Thyroid gland (tissue), 4 donors: ENCODE data around the gene H3-3A. TPM values are rescaled to one million over a fixed set of nuclear protein-coding genes. Genes with fewer than 3 reads are reported as not detected.
A peak's percentile ranks its signal among the peaks of the same experiment; 100 is the strongest.

Experiments
- DNase-seq, 2 donors: peaks; one replicate each; pipeline ENCODE4 v3.0.0-alpha.2; 2019
- H3K27ac ChIP-seq, 3 donors: fragments of 200-600 bp; sonication (generic); 1 replicate in 2 of 3; 2 replicates in 1 of 3; pipeline ENCODE4 v1.5.1; 2016 to 2019; ENCODE audit warnings: mild to moderate bottlenecking in 1 of 3, moderate library complexity in 1 of 3
- H3K27me3 ChIP-seq: fragments of 200-600 bp; sonication (generic); one replicate; pipeline ENCODE4 v1.5.1; 2019
- H3K36me3 ChIP-seq, 2 donors: fragments of 200-600 bp; sonication (generic); one replicate each; pipeline ENCODE4 v1.5.1; 2016 to 2019
- H3K4me1 ChIP-seq, 2 donors: fragments of 200-600 bp; sonication (generic); one replicate each; pipeline ENCODE4 v1.5.1; 2017 to 2019
- H3K4me3 ChIP-seq, 3 donors: fragments of 200-600 bp; sonication (generic); replicated peaks in 1 of 3; 1 replicate in 2 of 3; 2 replicates in 1 of 3; pipeline ENCODE4 v1.5.1; 2016; ENCODE audit warnings: mild to moderate bottlenecking in 1 of 3
- H3K9me3 ChIP-seq: fragments of 200-600 bp; sonication (generic); one replicate; pipeline ENCODE4 v1.5.1; 2017
- CTCF ChIP-seq, 6 experiments: fragments of 200-600 bp in 3 of 6; fragments of 450-650 bp in 3 of 6; sonication (generic) in 3 of 6; IDR thresholded peaks; one replicate each; pipeline ENCODE4 v1.5.1; 2016 to 2019; ENCODE audit warnings: antibody characterized with exemption in 6 of 6, mild to moderate bottlenecking in 2 of 6, inconsistent platforms in 1 of 6, moderate library complexity in 1 of 6
- POLR2A ChIP-seq, 2 donors: fragments of 450-650 bp; IDR thresholded peaks; one replicate each; pipeline ENCODE4 v1.6.1; 2017; ENCODE audit warnings: antibody characterized with exemption in 2 of 2, mild to moderate bottlenecking in 2 of 2, moderate library complexity in 1 of 2
- WGBS, 2 donors: methylation state at CpG; one replicate each; pipeline ENCODE4 v1.1.5; 2017; 5-methylcytosine and 5-hydroxymethylcytosine counted together
- intact Hi-C: fragments of 100-400 bp; cut with DNase I; formaldehyde crosslinking; loops from one replicate; pipeline ENCODE4 v1.15.1; 2023
- total RNA-seq, 4 donors: library from RNA; depleted of rRNA; stranded (reverse); fragments of >200 nt; gene quantifications; one replicate each; pipeline ENCODE4 v1.2.3, GENCODE V29; 2016

The H3-3A gene
- total RNA-seq, 4 donors from 2014 or later: 304 to 610 (median 445) TPM

- peak overlapping the region; percentile 37 to 92 (median 70) for H3K4me3 ChIP-seq
- peaks cover 26 to 27% of the 10 kb centered on the region in 2 donors for H3K4me1 ChIP-seq
- peaks cover under 1 to 12% of the 10 kb centered on the region in 2 donors for H3K36me3 ChIP-seq
- TF ChIP-seq CTCF (IDR thresholded peaks at IDR 0.05) (peak; percentile 52 to 93 (median 67)), POLR2A (IDR thresholded peaks at IDR 0.05) (peak in 1 of 2 donors; percentile 48)
- peak overlapping the region; percentile 99 for H3K27ac ChIP-seq
- H3K9me3 ChIP-seq: no peaks in the 10 kb centered on the region
- WGBS, 2 donors: 1% methylated on average over 17 of the region's 17 CpGs
- no peaks in the 10 kb centered on the region for H3K27me3 ChIP-seq
- intact Hi-C loops: loop anchor here (5.0 kb wide), 1 partner anchor 58 kb away; no protein-coding TSS in a partner anchor
- DNase-seq: peak in 1 of 2 donors; percentile 12
Observed at GRCh38 chr1:226063977-226064815, 1.7 kb downstream of the H3-3A start.

- WGBS, 2 donors: 1% methylated on average over 5 of the region's 5 CpGs
- TF ChIP-seq POLR2A (IDR thresholded peaks at IDR 0.05) (no peak), CTCF (IDR thresholded peaks at IDR 0.05) (peak in 4 of 6 experiments; percentile 45 to 83 (median 64))
- H3K4me3 ChIP-seq: peak overlapping the region in 1 of 3 donors; percentile 92
- no peaks in the 10 kb centered on the region for H3K27me3 ChIP-seq
- H3K36me3 ChIP-seq: peaks cover 7 to 12% of the 10 kb centered on the region in 2 donors
- H3K27ac ChIP-seq: peak overlapping the region in 2 of 3 donors; percentile 99
- intact Hi-C loops: loop anchor here (5.0 kb wide), 1 partner anchor 57 kb away; no protein-coding TSS in a partner anchor
- DNase-seq: peak; percentile 48 to 53
- no peaks in the 10 kb centered on the region for H3K9me3 ChIP-seq
- peaks cover 27% of the 10 kb centered on the region in 2 donors for H3K4me1 ChIP-seq
Observed at GRCh38 chr1:226064816-226065248, 2.3 kb downstream of the H3-3A start.

GRCh38 chr1:226066415-226067078 is 4.0 kb downstream of the H3-3A start:
- H3K4me3 ChIP-seq: no peak overlapping the region
- peaks cover 12 to 17% of the 10 kb centered on the region in 2 donors for H3K36me3 ChIP-seq
- no peak overlapping the region for H3K27ac ChIP-seq
- no peaks in the 10 kb centered on the region for H3K27me3 ChIP-seq
- intact Hi-C loops: no loop called here
- H3K4me1 ChIP-seq: peaks cover 20 to 21% of the 10 kb centered on the region in 2 donors
- WGBS, 2 donors: 62 to 64% methylated on average over 4 of the region's 4 CpGs
- TF ChIP-seq CTCF (IDR thresholded peaks at IDR 0.05) (no peak), POLR2A (IDR thresholded peaks at IDR 0.05) (no peak)
- H3K9me3 ChIP-seq: no peaks in the 10 kb centered on the region
- DNase-seq: no peak

GRCh38 chr1:226069811-226070489 is 7.4 kb downstream of the H3-3A start:
- 92 to 93% methylated on average over 13 of the region's 13 CpGs for WGBS, 2 donors
- H3K27ac ChIP-seq: no peak overlapping the region
- intact Hi-C loops: no loop called here
- no peak for DNase-seq
- TF ChIP-seq POLR2A (IDR thresholded peaks at IDR 0.05) (no peak), CTCF (IDR thresholded peaks at IDR 0.05) (no peak)
- no peak overlapping the region for H3K4me3 ChIP-seq
- H3K36me3 ChIP-seq: peaks cover 28 to 33% of the 10 kb centered on the region in 2 donors
- no peaks in the 10 kb centered on the region for H3K27me3 ChIP-seq
- H3K4me1 ChIP-seq: peaks cover 19 to 20% of the 10 kb centered on the region in 2 donors
- H3K9me3 ChIP-seq: no peaks in the 10 kb centered on the region
